Fibroblast of villous mesenchyme (primary cell): Measurements from ENCODE around the gene TMEM53. TPM values are rescaled to one million over a fixed set of nuclear protein-coding genes. Genes with fewer than 3 reads are reported as not detected.

Experiments used
- DNase-seq: peaks from one replicate; pipeline ENCODE4 v3.0.0-alpha.2; 2010; ENCODE audit warnings: low read depth
- H3K4me3 ChIP-seq: 2 replicates; pipeline ENCODE4 v1.5.1; 2011; ENCODE audit warnings: low read depth, mild to moderate bottlenecking, low read length
- CTCF ChIP-seq: IDR thresholded peaks from 2 replicates; pipeline ENCODE4 v1.5.1; 2012; ENCODE audit warnings: low read depth, mild to moderate bottlenecking, low read length; ENCODE audit not compliant: insufficient read depth
- total RNA-seq: library from RNA; depleted of rRNA; stranded (reverse); fragments of >200 nt; gene quantifications from 2 replicates; pipeline ENCODE4 v1.2.3, GENCODE V29; 2012

Gene TMEM53
- total RNA-seq, 1 donor = 7.3 TPM

- DNase-seq = peak; percentile 15
- no peak for TF ChIP-seq CTCF
- H3K4me3 ChIP-seq = no peak overlapping the region
These were observed 37.3 kb downstream of the TMEM53 start for GRCh38 chr1:44636688-44637598.

DNA sequence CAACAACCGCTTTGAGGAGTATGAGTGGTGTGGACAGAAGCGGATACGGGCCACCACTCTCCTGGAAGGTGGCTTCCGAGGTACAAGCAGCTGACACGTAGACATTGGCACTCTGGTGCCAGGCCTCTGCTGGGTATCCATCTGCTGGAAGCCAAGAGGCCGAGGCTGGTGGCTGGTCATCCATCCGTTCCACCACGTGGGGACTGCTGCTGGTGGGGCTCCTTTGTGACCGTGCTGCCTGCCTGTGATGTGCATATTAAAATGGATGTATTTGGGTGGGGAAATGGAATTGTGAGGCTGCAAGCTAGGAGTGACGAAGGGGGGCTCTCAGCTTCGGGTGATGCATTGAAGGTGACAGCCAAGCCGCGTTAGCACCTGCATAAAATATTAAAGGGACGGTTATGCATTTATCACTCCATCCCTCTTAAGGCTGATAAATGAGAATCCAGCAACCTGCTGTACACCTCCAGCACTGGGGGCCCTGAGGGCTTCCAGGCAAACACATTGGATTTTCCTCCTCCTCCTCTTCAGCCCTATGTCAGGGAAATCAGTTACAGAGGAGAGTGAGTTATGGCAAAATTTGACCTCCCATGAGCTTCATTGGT is 38.1 kb downstream of the TMEM53 start:
- no peak for DNase-seq
- TF ChIP-seq CTCF = no peak
- H3K4me3 ChIP-seq = no peak overlapping the region

- TF ChIP-seq CTCF = no peak
- no peak overlapping the region for H3K4me3 ChIP-seq
- DNase-seq = no peak
These were observed 38.8 kb downstream of the TMEM53 start for GRCh38 chr1:44635439-44635838.

DNA sequence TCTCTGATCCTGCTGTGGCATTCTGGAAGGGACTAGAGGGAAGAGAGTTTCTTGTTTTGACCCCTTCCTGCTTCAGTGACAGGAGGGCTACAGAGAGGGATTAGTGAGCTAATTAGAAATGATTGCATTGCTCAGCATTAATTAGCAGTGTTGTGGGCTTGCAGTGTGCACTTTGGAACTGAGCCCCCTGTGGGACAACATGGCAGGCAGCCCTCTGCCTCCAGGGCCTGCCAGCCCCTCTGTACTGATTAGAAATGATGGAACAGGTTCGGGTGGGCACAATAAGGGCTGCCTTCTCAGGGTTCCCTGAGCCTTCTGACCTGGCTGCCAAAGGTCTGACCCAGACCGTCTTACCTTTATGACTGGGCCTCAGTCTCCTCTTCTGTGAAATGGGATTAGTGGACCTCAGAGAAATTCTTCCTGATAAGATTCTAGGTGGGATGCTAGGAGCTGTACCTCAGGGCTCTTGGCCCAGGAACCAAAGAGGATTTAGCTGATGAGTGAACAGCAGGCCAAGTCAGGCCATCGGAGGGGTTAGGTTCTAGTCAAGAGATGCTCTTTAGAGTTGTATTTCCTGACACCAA is 39.6 kb downstream of the TMEM53 start:
- DNase-seq = no peak
- H3K4me3 ChIP-seq = no peak overlapping the region
- no peak for TF ChIP-seq CTCF

DNA sequence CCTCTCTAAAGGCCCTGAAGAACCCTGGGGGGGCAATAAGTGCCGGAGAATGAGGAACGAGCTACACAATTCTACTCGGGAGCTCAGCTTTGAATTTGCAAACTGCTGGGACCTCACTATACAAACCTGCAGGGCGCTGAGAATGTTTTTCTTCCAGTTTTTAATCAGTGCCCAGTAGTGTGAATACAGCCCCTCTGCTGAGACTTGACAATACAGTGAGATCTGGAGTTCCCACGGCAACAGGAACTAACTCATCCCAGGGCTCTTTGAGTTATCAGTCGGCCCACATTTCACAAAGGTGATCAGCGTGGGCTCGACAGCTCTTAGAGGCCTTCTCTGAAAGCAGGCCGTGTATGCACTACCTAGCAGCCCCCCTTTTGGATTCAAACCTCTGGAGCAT is 41.7 kb downstream of the TMEM53 start:
- peak; percentile 19 for DNase-seq
- no peak for TF ChIP-seq CTCF
- peak overlapping the region; percentile 73 for H3K4me3 ChIP-seq

GRCh38 chr1:44631647-44632539 is 42.4 kb downstream of the TMEM53 start:
- no peak for TF ChIP-seq CTCF
- peak; percentile 85 for DNase-seq
- peak overlapping the region; percentile 73 for H3K4me3 ChIP-seq
